ENCODE results near the gene RFX3.

The RFX3 gene

GRCh38 chr9:3191715-3192114 is 334.1 kb downstream of the RFX3 start:
- no peak for FAIRE-seq

GRCh38 chr9:3189113-3189861 is 336.5 kb downstream of the RFX3 start:
- FAIRE-seq: no peak

GRCh38 chr9:3186751-3187150 is 339.1 kb downstream of the RFX3 start:
- FAIRE-seq: no peak

- no peak for FAIRE-seq
Measured at GRCh38 chr9:3181049-3181953, 344.5 kb downstream of the RFX3 start.

GRCh38 chr9:3180696-3181048 is 345.1 kb downstream of the RFX3 start:
- no peak for FAIRE-seq

- no peak for FAIRE-seq
Measured at GRCh38 chr9:3179711-3180110, 346.1 kb downstream of the RFX3 start.

- no peak for FAIRE-seq
Measured at GRCh38 chr9:3177936-3178335, 347.9 kb downstream of the RFX3 start.

- no peak for FAIRE-seq
Measured at GRCh38 chr9:3177146-3177761, 348.5 kb downstream of the RFX3 start.

GRCh38 chr9:3173374-3173773 is 352.4 kb downstream of the RFX3 start:
- FAIRE-seq: no peak

- no peak for FAIRE-seq
Measured at GRCh38 chr9:3170819-3171218, 355.0 kb downstream of the RFX3 start.
